ENCODE results near the gene SLC7A14.

Gene SLC7A14

GRCh38 chr3:170517242-170517945 is 68.5 kb downstream of the SLC7A14 start:
- Histone ChIP-seq H3K4me2 (ENCODE audit: low read depth, low read length, poor library complexity, severe bottlenecking) (no peak overlapping the region), H3F3A (ENCODE audit: low read depth) (peaks cover 5% of the 10 kb centered on the region; the same call in 1 of the 2 replicates)

GRCh38 chr3:170513642-170514041 is 72.2 kb downstream of the SLC7A14 start:
- H3F3A ChIP-seq (ENCODE audit: low read depth) = no peaks in the 10 kb centered on the region
- H3K9me2 ChIP-seq (replicated peaks; ENCODE audit: low read depth, low read length) = no peaks in the 10 kb centered on the region
- no peak overlapping the region for H3K9ac ChIP-seq (ENCODE audit: low read depth, low read length, poor library complexity, severe bottlenecking)
- TF ChIP-seq EZH2phosphoT487 (IDR thresholded peaks at IDR 0.05; ENCODE audit: borderline replicate concordance) = no peak
- no peak for TF ChIP-seq CTCF (conservative IDR thresholded peaks at IDR 0.05; ENCODE audit: low read length)
- no peak overlapping the region for H3K4me3 ChIP-seq (ENCODE audit: low read length, poor library complexity, severe bottlenecking)
- H3K79me2 ChIP-seq (ENCODE audit: insufficient read depth, low read length) = no peaks in the 10 kb centered on the region
- H3K4me1 ChIP-seq (ENCODE audit: insufficient read depth, low read length, poor library complexity, severe bottlenecking) = peaks cover 6% of the 10 kb centered on the region
- no peaks in the 10 kb centered on the region for H3K27me3 ChIP-seq (ENCODE audit: insufficient read depth, low read length, poor library complexity, severe bottlenecking)
- H4K20me1 ChIP-seq (ENCODE audit: insufficient read depth, low read length, poor library complexity, severe bottlenecking) = no peaks in the 10 kb centered on the region
- H3K4me2 ChIP-seq (ENCODE audit: low read depth, low read length, poor library complexity, severe bottlenecking) = no peak overlapping the region
- H3K36me3 ChIP-seq (ENCODE audit: insufficient read depth, low read length) = no peaks in the 10 kb centered on the region
- no peak overlapping the region for H2AFZ ChIP-seq (ENCODE audit: low read length)
- H3K9me3 ChIP-seq (ENCODE audit: insufficient read depth, low read depth, low read length) = no peaks in the 10 kb centered on the region

More at GRCh38 chr3:170517242-170517945, 68.5 kb downstream of the SLC7A14 start:
- H3K4me1 ChIP-seq (ENCODE audit: insufficient read depth, low read length, poor library complexity, severe bottlenecking) = peaks cover 27% of the 10 kb centered on the region
- no peak for TF ChIP-seq EZH2phosphoT487 (IDR thresholded peaks at IDR 0.05; ENCODE audit: borderline replicate concordance)
- TF ChIP-seq CTCF (conservative IDR thresholded peaks at IDR 0.05; ENCODE audit: low read length) = no peak
- H3K9me3 ChIP-seq (ENCODE audit: insufficient read depth, low read depth, low read length) = no peaks in the 10 kb centered on the region
- H3K36me3 ChIP-seq (ENCODE audit: insufficient read depth, low read length) = no peaks in the 10 kb centered on the region
- H3K9ac ChIP-seq (ENCODE audit: low read depth, low read length, poor library complexity, severe bottlenecking) = no peak overlapping the region
- H4K20me1 ChIP-seq (ENCODE audit: insufficient read depth, low read length, poor library complexity, severe bottlenecking) = no peaks in the 10 kb centered on the region
- H3K27me3 ChIP-seq (ENCODE audit: insufficient read depth, low read length, poor library complexity, severe bottlenecking) = no peaks in the 10 kb centered on the region
- H3K9me2 ChIP-seq (replicated peaks; ENCODE audit: low read depth, low read length) = no peaks in the 10 kb centered on the region
- no peaks in the 10 kb centered on the region for H3K79me2 ChIP-seq (ENCODE audit: insufficient read depth, low read length)
- no peak overlapping the region for H3K4me3 ChIP-seq (ENCODE audit: low read length, poor library complexity, severe bottlenecking)
- peak overlapping the region; percentile 43; the same call in 1 of the 2 replicates for H2AFZ ChIP-seq (ENCODE audit: low read length)

- no peaks in the 10 kb centered on the region for H3K9me2 ChIP-seq (replicated peaks; ENCODE audit: low read depth, low read length)
- H3K79me2 ChIP-seq (ENCODE audit: insufficient read depth, low read length) = no peaks in the 10 kb centered on the region
- H3K36me3 ChIP-seq (ENCODE audit: insufficient read depth, low read length) = no peaks in the 10 kb centered on the region
- H3K9me3 ChIP-seq (ENCODE audit: insufficient read depth, low read depth, low read length) = no peaks in the 10 kb centered on the region
- no peaks in the 10 kb centered on the region for H4K20me1 ChIP-seq (ENCODE audit: insufficient read depth, low read length, poor library complexity, severe bottlenecking)
- H3K4me2 ChIP-seq (ENCODE audit: low read depth, low read length, poor library complexity, severe bottlenecking) = no peak overlapping the region
- no peak overlapping the region for H3K9ac ChIP-seq (ENCODE audit: low read depth, low read length, poor library complexity, severe bottlenecking)
- H3K4me1 ChIP-seq (ENCODE audit: insufficient read depth, low read length, poor library complexity, severe bottlenecking) = no peaks in the 10 kb centered on the region
- no peak for TF ChIP-seq CTCF (conservative IDR thresholded peaks at IDR 0.05; ENCODE audit: low read length)
- no peak for TF ChIP-seq EZH2phosphoT487 (IDR thresholded peaks at IDR 0.05; ENCODE audit: borderline replicate concordance)
- H2AFZ ChIP-seq (ENCODE audit: low read length) = no peak overlapping the region
- no peaks in the 10 kb centered on the region for H3F3A ChIP-seq (ENCODE audit: low read depth)
- H3K27me3 ChIP-seq (ENCODE audit: insufficient read depth, low read length, poor library complexity, severe bottlenecking) = no peaks in the 10 kb centered on the region
- H3K4me3 ChIP-seq (ENCODE audit: low read length, poor library complexity, severe bottlenecking) = no peak overlapping the region
Measured at GRCh38 chr3:170511371-170511770, 74.5 kb downstream of the SLC7A14 start.
